Mesendoderm (in vitro differentiated cells): ENCODE measurements around the gene AHRR.
A peak's percentile ranks its signal among the peaks of the same experiment; 100 is the strongest.

Experiments used
- DNase-seq: peaks from one replicate; pipeline ENCODE4 v3.0.0; 2013
- H2AK5ac ChIP-seq: 2 replicates; pipeline ENCODE4 v1.6.1; 2013; ENCODE audit warnings: low read length, inconsistent platforms
- H2BK120ac ChIP-seq: 2 replicates; pipeline ENCODE4 v1.6.1; 2013; ENCODE audit warnings: low read depth, mild to moderate bottlenecking, low read length, moderate library complexity, mixed read lengths
- H2BK15ac ChIP-seq: replicated peaks from 2 replicates; pipeline ENCODE4 v1.6.1; 2013; ENCODE audit warnings: low read depth, mild to moderate bottlenecking, moderate library complexity
- H2BK5ac ChIP-seq: 2 replicates; pipeline ENCODE4 v1.6.1; 2013; ENCODE audit warnings: low read length, inconsistent platforms
- H3K18ac ChIP-seq: 2 replicates; pipeline ENCODE4 v1.6.1; 2013; ENCODE audit warnings: mild to moderate bottlenecking, low read length, mixed read lengths
- H3K23ac ChIP-seq: one replicate; pipeline ENCODE4 v1.6.1; 2013; ENCODE audit warnings: low read length
- H3K27ac ChIP-seq: 2 replicates; pipeline ENCODE4 v1.5.1; 2013; ENCODE audit warnings: low read depth, mild to moderate bottlenecking, inconsistent platforms, low read length, moderate library complexity
- H3K27me3 ChIP-seq: 2 replicates; pipeline ENCODE4 v1.6.1; 2013; ENCODE audit warnings: low read length, control low read depth, mild to moderate bottlenecking, inconsistent platforms; ENCODE audit not compliant: insufficient read depth, poor library complexity
- H3K36me3 ChIP-seq: 2 replicates; pipeline ENCODE4 v1.6.1; 2013; ENCODE audit warnings: low read length, inconsistent platforms; ENCODE audit not compliant: control insufficient read depth, insufficient read depth
- H3K4ac ChIP-seq: one replicate; pipeline ENCODE4 v1.6.1; 2013; ENCODE audit warnings: low read depth, mild to moderate bottlenecking, low read length, moderate library complexity
- H3K4me1 ChIP-seq: 2 replicates; pipeline ENCODE4 v1.6.1; 2013; ENCODE audit warnings: low read depth, low read length, inconsistent platforms; ENCODE audit not compliant: control insufficient read depth
- H3K4me2 ChIP-seq: 2 replicates; pipeline ENCODE4 v1.6.1; 2013; ENCODE audit warnings: low read length
- H3K4me3 ChIP-seq: 2 replicates; pipeline ENCODE4 v1.5.1; 2013; ENCODE audit warnings: mild to moderate bottlenecking, low read length
- H3K56ac ChIP-seq: one replicate; pipeline ENCODE4 v1.6.1; 2013; ENCODE audit warnings: low read length
- H3K79me1 ChIP-seq: 2 replicates; pipeline ENCODE4 v1.6.1; 2013; ENCODE audit warnings: low read length, inconsistent platforms
- H3K79me2 ChIP-seq: 2 replicates; pipeline ENCODE4 v1.6.1; 2013; ENCODE audit warnings: mild to moderate bottlenecking, low read length; ENCODE audit not compliant: control insufficient read depth, insufficient read depth
- H3K9ac ChIP-seq: 2 replicates; pipeline ENCODE4 v1.6.1; 2013; ENCODE audit warnings: low read length, inconsistent platforms
- H4K5ac ChIP-seq: one replicate; pipeline ENCODE4 v1.6.1; 2013; ENCODE audit warnings: low read length
- H4K8ac ChIP-seq: one replicate; pipeline ENCODE4 v1.6.1; 2013; ENCODE audit warnings: low read depth, mild to moderate bottlenecking, control low read depth, low read length, moderate library complexity
- WGBS: extraction: QIAGEN DNeasy Blood & Tissue Kit; methylation state at CpG from one replicate; pipeline ENCODE4 v1.1.7; 2013; ENCODE audit warnings: low lambda C conversion rate, missing lambda C conversion rate; ENCODE audit not compliant: insufficient coverage; ENCODE audit errors: extremely low coverage; 5-methylcytosine and 5-hydroxymethylcytosine counted together

Gene AHRR

DNA sequence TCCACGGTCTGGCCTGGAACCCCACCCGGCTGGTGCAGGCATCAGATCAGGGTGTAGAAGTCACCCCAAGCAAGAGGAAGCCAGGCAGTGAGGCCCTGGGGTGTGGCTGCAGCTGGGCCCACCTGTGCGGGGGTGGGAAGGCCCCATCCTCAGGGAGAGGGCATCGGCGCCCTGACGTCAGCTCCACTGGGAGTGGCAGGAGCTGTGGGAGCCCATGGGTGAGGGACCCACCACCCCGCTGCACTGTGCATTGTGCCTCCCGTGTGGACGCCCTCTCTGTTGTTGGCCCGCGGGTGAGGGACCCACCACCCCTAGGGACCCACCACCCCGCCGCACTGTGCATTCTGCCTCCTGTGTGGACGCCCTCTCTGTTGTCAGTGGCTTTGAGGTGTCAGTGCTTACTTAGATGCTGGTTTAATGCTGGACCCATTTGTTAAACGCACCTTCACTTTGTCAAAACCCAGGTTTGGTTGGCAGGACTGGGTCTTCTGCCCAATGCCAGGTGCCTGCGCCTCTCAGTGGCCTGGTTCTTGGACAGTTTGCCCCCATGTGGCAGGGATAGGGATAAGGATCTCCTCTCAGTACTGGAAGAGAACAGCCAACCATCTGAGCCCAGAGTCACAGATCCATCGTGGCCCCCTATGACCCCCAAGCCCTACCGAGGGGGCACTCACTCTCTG is 114.6 kb downstream of the AHRR start:
- Histone ChIP-seq H3K27ac (no peak overlapping the region), H2AK5ac (no peak overlapping the region), H3K56ac (no peak overlapping the region), H3K4me2 (no peak overlapping the region), H3K4me1 (no peaks in the 10 kb centered on the region), H3K9ac (no peak overlapping the region), H4K5ac (no peak overlapping the region), H3K4ac (no peak overlapping the region), H3K79me1 (no peaks in the 10 kb centered on the region), H3K18ac (no peak overlapping the region), H3K4me3 (no peak overlapping the region), H3K23ac (no peak overlapping the region), H3K27me3 (no peaks in the 10 kb centered on the region), H2BK120ac (no peak overlapping the region), H3K79me2 (no peaks in the 10 kb centered on the region), H3K36me3 (no peaks in the 10 kb centered on the region), H4K8ac (no peak overlapping the region), H2BK5ac (no peak overlapping the region), H2BK15ac (no peak overlapping the region)
- WGBS: no CpG with 5 or more reads among the region's 18 CpGs
- DNase-seq: peak; percentile 29

DNA sequence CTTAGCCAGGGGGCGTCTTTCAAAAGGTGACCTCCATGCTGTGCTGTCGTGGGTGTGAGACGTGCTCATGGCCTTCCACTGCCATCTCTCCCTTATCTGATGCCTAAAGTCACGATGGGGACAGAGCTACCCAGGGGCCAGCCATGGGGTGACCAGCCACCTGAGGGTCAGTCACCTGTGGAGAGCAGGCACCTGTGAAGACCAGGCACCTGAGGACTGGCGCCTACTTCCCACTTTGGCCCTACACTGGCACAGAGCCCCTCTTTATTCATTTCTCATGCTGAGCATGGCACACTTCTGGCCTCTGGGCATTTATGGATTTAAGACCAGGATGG is 115.1 kb downstream of the AHRR start:
- no peak overlapping the region for H3K4me3 ChIP-seq
- H3K27ac ChIP-seq: no peak overlapping the region
- H2AK5ac ChIP-seq: no peak overlapping the region
- no peaks in the 10 kb centered on the region for H3K27me3 ChIP-seq
- H2BK120ac ChIP-seq: no peak overlapping the region
- H3K79me2 ChIP-seq: no peaks in the 10 kb centered on the region
- no peak overlapping the region for H3K23ac ChIP-seq
- no peak overlapping the region for H3K4me2 ChIP-seq
- WGBS: no CpG with 5 or more reads among the region's 5 CpGs
- no peaks in the 10 kb centered on the region for H3K4me1 ChIP-seq
- no peak overlapping the region for H3K18ac ChIP-seq
- H3K4ac ChIP-seq: no peak overlapping the region
- no peaks in the 10 kb centered on the region for H3K79me1 ChIP-seq
- no peak overlapping the region for H4K5ac ChIP-seq
- no peak overlapping the region for H2BK15ac ChIP-seq
- no peaks in the 10 kb centered on the region for H3K36me3 ChIP-seq
- H3K9ac ChIP-seq: no peak overlapping the region
- DNase-seq: no peak
- H4K8ac ChIP-seq: no peak overlapping the region
- no peak overlapping the region for H2BK5ac ChIP-seq
- H3K56ac ChIP-seq: no peak overlapping the region

DNA sequence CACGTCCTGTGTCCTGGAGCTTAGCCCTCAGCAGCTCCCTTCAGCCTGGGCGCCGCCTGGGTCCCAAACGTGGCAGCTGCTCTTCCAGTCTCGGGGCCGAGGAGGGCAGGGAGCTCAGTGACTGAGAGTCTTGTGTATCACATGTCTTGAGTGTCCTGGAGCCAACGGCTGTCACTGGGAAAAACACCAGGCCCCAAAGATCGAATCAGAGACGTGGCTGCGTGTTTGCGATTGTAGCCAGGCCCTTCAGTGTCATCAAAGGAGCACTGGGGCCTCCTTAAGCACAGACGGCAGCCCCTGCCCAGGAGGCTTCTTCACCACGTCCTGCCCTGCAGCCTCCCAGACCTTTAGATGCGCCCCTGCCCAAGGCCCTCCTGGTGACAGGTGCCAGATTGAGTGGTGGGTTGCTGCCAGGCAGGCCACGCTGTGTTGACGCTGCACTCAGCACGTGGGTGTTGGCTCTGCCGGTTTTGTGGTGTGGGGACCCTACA is 115.8 kb downstream of the AHRR start:
- H3K18ac ChIP-seq: no peak overlapping the region
- H3K4ac ChIP-seq: no peak overlapping the region
- no peak overlapping the region for H3K56ac ChIP-seq
- H3K27me3 ChIP-seq: no peaks in the 10 kb centered on the region
- no peaks in the 10 kb centered on the region for H3K79me2 ChIP-seq
- no peak overlapping the region for H4K8ac ChIP-seq
- H3K23ac ChIP-seq: no peak overlapping the region
- no peaks in the 10 kb centered on the region for H3K79me1 ChIP-seq
- peaks cover 2% of the 10 kb centered on the region for H3K4me1 ChIP-seq
- no peak overlapping the region for H3K27ac ChIP-seq
- H3K4me2 ChIP-seq: no peak overlapping the region
- H2BK120ac ChIP-seq: no peak overlapping the region
- WGBS: no CpG with 5 or more reads among the region's 18 CpGs
- H2BK15ac ChIP-seq: no peak overlapping the region
- no peak overlapping the region for H2AK5ac ChIP-seq
- no peak for DNase-seq
- no peak overlapping the region for H4K5ac ChIP-seq
- H2BK5ac ChIP-seq: no peak overlapping the region
- no peaks in the 10 kb centered on the region for H3K36me3 ChIP-seq
- H3K4me3 ChIP-seq: no peak overlapping the region
- no peak overlapping the region for H3K9ac ChIP-seq

DNA sequence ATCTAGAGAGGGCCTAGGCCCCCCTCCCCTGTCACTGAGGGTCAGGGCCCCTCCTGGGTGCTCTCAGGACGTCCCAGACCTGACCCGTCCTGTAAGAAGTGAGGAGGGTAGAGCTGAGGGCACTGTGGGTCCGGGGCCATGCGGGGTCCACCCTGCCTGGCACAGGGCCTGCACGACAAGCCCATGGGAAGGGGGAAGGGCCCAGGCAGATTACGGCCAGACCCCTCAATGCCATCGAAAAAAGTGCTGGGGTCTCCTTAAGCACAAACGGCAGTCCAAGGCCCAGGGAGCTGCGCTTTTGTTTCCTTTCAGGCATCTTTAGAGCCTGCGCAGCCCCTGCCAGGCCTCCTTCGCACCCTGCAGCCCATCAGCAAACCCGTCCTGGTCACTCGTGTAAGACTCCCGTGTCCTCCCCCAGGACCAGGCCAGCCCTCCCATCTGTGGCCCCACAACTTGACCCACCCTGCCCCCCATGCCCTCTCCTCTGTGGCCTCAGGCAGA is 117.0 kb downstream of the AHRR start:
- Histone ChIP-seq H3K4me3 (no peak overlapping the region), H3K18ac (no peak overlapping the region), H2AK5ac (no peak overlapping the region), H3K4ac (no peak overlapping the region), H2BK15ac (no peak overlapping the region), H3K27me3 (no peaks in the 10 kb centered on the region), H3K23ac (no peak overlapping the region), H3K4me2 (no peak overlapping the region), H2BK120ac (no peak overlapping the region), H3K79me1 (peaks cover 3% of the 10 kb centered on the region), H3K79me2 (peaks cover under 1% of the 10 kb centered on the region), H4K5ac (no peak overlapping the region), H3K36me3 (no peaks in the 10 kb centered on the region), H3K9ac (no peak overlapping the region), H2BK5ac (no peak overlapping the region), H4K8ac (no peak overlapping the region), H3K56ac (no peak overlapping the region), H3K27ac (no peak overlapping the region), H3K4me1 (peaks cover 2% of the 10 kb centered on the region)
- DNase-seq: no peak
- WGBS: no CpG with 5 or more reads among the region's 14 CpGs

DNA sequence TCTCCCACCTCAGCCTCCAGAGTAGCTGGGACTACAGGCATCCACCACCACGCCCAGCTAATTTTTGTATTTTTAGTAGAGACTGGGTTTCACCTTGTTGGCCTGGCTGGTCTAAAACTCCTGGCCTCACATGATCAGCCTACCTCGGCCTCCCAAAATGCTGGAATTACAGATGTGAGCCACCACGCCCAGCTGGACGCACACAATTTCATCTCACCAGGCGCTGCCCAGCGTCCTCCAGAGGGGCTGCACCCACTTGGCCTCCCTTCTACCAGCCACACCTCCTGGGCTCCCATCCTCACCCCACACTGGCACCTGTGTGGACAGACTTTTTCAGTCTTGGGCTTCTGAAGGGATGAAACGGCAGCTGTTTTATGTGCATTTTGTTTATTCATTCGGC is 117.7 kb downstream of the AHRR start:
- Histone ChIP-seq H3K79me1 (peaks cover 7% of the 10 kb centered on the region), H3K79me2 (peaks cover 5% of the 10 kb centered on the region), H3K9ac (no peak overlapping the region), H2BK5ac (no peak overlapping the region), H3K4me3 (no peak overlapping the region), H3K4ac (no peak overlapping the region), H4K5ac (no peak overlapping the region), H3K27ac (no peak overlapping the region), H3K27me3 (no peaks in the 10 kb centered on the region), H4K8ac (no peak overlapping the region), H2BK120ac (no peak overlapping the region), H2BK15ac (no peak overlapping the region), H3K4me1 (peaks cover 2% of the 10 kb centered on the region), H3K23ac (no peak overlapping the region), H3K36me3 (no peaks in the 10 kb centered on the region), H3K18ac (no peak overlapping the region), H3K4me2 (no peak overlapping the region), H3K56ac (no peak overlapping the region), H2AK5ac (no peak overlapping the region)
- no CpG with 5 or more reads among the region's 8 CpGs for WGBS
- no peak for DNase-seq

DNA sequence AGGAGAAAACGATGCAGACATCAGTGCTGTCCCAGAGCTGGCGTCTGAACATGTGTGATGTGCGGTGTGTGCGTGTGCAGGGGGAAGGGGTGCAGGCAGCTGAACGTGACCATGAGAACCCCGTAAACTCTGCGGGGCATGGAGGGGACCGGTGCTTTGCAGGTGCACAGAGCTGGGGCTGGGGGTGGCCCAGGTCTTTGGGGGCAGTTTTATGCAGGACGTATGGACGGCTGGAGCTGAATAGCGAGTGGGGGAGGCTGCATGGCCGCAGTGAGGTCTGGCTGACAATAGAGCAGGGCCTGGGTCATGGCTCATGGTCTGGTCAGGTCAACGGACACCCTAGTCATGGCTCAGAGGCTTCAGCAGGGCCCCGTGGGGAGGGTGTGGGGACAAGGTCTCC is 118.1 kb downstream of the AHRR start:
- H3K56ac ChIP-seq: no peak overlapping the region
- no CpG with 5 or more reads among the region's 14 CpGs for WGBS
- H2BK15ac ChIP-seq: no peak overlapping the region
- H3K27ac ChIP-seq: no peak overlapping the region
- H3K79me2 ChIP-seq: peaks cover 5% of the 10 kb centered on the region
- no peak overlapping the region for H4K8ac ChIP-seq
- no peaks in the 10 kb centered on the region for H3K27me3 ChIP-seq
- no peaks in the 10 kb centered on the region for H3K36me3 ChIP-seq
- no peak overlapping the region for H2BK120ac ChIP-seq
- H3K4ac ChIP-seq: no peak overlapping the region
- H3K4me2 ChIP-seq: no peak overlapping the region
- no peak overlapping the region for H2BK5ac ChIP-seq
- H3K9ac ChIP-seq: no peak overlapping the region
- H3K4me3 ChIP-seq: no peak overlapping the region
- peaks cover 2% of the 10 kb centered on the region for H3K4me1 ChIP-seq
- no peak overlapping the region for H3K23ac ChIP-seq
- no peak overlapping the region for H3K18ac ChIP-seq
- no peak overlapping the region for H2AK5ac ChIP-seq
- DNase-seq: no peak
- H3K79me1 ChIP-seq: peaks cover 7% of the 10 kb centered on the region
- H4K5ac ChIP-seq: no peak overlapping the region
